Activated naive CD8-positive, alpha-beta T cell treated with anti-CD3 and anti-CD28 coated beads, Interleukin-2, amount 10 ng/mL, durations not matched to agents 7 days and 5 days (primary cell): ENCODE results near the gene PRRX1. TPM values are rescaled to one million over a fixed set of nuclear protein-coding genes. Genes with fewer than 3 reads are reported as not detected.

ENCODE experiments used
- ATAC-seq: fragments of 150-1000 bp; cut with Tn5 transposase; one replicate; pipeline ENCODE4 v1.10.0; 2021; ENCODE audit warnings: low read depth, moderate library complexity
- POLR2A ChIA-PET: fragments of 350-600 bp; sonication (Branson Sonifier 250); formaldehyde crosslinking; loops from one replicate; lab custom pipeline; 2021; ENCODE audit warnings: antibody characterized with exemption; lab: Charles Lee
- DNase-seq: peaks from one replicate; pipeline ENCODE4 v3.0.0; 2021
- H3K27ac Mint-ChIP-seq: one replicate; pipeline ENCODE4 v1.8.0; 2022; ENCODE audit warnings: mild to moderate bottlenecking, mixed read lengths
- H3K27me3 Mint-ChIP-seq: one replicate; pipeline ENCODE4 v1.8.0; 2022; ENCODE audit warnings: mild to moderate bottlenecking, moderate library complexity, mixed read lengths
- H3K36me3 Mint-ChIP-seq: one replicate; pipeline ENCODE4 v1.8.0; 2021; ENCODE audit warnings: mild to moderate bottlenecking, mixed read lengths
- H3K4me1 Mint-ChIP-seq: one replicate; pipeline ENCODE4 v1.8.0; 2021; ENCODE audit warnings: mixed read lengths
- H3K4me3 Mint-ChIP-seq: one replicate; pipeline ENCODE4 v1.8.0; 2022; ENCODE audit warnings: mild to moderate bottlenecking, moderate library complexity, mixed read lengths
- H3K9me3 Mint-ChIP-seq: one replicate; pipeline ENCODE4 v1.8.0; 2021; ENCODE audit warnings: mixed read lengths
- total RNA-seq, 2 experiments: library from RNA; stranded (reverse); gene quantifications; one replicate each; pipeline ENCODE4 v1.2.3, GENCODE V29; 2021

PRRX1 gene
- total RNA-seq, 2 experiments from 2014 or later: not detected

- Mint-ChIP-seq H3K4me3 (no peak overlapping the region), H3K27ac (no peak overlapping the region), H3K4me1 (no peaks in the 10 kb centered on the region), H3K9me3 (no peaks in the 10 kb centered on the region), H3K27me3 (peaks cover 12% of the 10 kb centered on the region), H3K36me3 (no peaks in the 10 kb centered on the region)
- POLR2A ChIA-PET: no interaction called here
- DNase-seq: no peak
- ATAC-seq: no peak
Observed at GRCh38 chr1:170686291-170686690, 22.4 kb downstream of the PRRX1 start.

GRCh38 chr1:170687621-170688020, 23.7 kb downstream of the PRRX1 start:
- H3K4me1 Mint-ChIP-seq: no peaks in the 10 kb centered on the region
- H3K9me3 Mint-ChIP-seq: no peaks in the 10 kb centered on the region
- DNase-seq (no peak), ATAC-seq (no peak)
- H3K36me3 Mint-ChIP-seq: no peaks in the 10 kb centered on the region
- H3K27me3 Mint-ChIP-seq: peaks cover 14% of the 10 kb centered on the region
- H3K4me3 Mint-ChIP-seq: no peak overlapping the region
- POLR2A ChIA-PET: no interaction called here
- H3K27ac Mint-ChIP-seq: no peak overlapping the region

GRCh38 chr1:170691258-170691657, 27.3 kb downstream of the PRRX1 start:
- DNase-seq (no peak), ATAC-seq (no peak)
- Mint-ChIP-seq H3K9me3 (no peaks in the 10 kb centered on the region), H3K27me3 (peaks cover 8% of the 10 kb centered on the region), H3K4me1 (no peaks in the 10 kb centered on the region), H3K36me3 (no peaks in the 10 kb centered on the region), H3K27ac (no peak overlapping the region), H3K4me3 (no peak overlapping the region)
- POLR2A ChIA-PET: no interaction called here

GRCh38 chr1:170692866-170693575, 29.1 kb downstream of the PRRX1 start:
- H3K27me3 Mint-ChIP-seq: peaks cover 8% of the 10 kb centered on the region
- ATAC-seq: no peak

GRCh38 chr1:170694172-170694926, 30.4 kb downstream of the PRRX1 start:
- DNase-seq (no peak), ATAC-seq (no peak)
- POLR2A ChIA-PET: no interaction called here
- Mint-ChIP-seq H3K36me3 (no peaks in the 10 kb centered on the region), H3K4me3 (no peak overlapping the region), H3K27ac (no peak overlapping the region), H3K27me3 (peaks cover 8% of the 10 kb centered on the region), H3K9me3 (no peaks in the 10 kb centered on the region), H3K4me1 (no peaks in the 10 kb centered on the region)

More at GRCh38 chr1:170692866-170693575, 29.1 kb downstream of the PRRX1 start:
- POLR2A ChIA-PET: no interaction called here
- DNase-seq: no peak
- no peaks in the 10 kb centered on the region for H3K9me3 Mint-ChIP-seq
- H3K36me3 Mint-ChIP-seq: no peaks in the 10 kb centered on the region
- no peak overlapping the region for H3K4me3 Mint-ChIP-seq
- H3K4me1 Mint-ChIP-seq: no peaks in the 10 kb centered on the region
- H3K27ac Mint-ChIP-seq: no peak overlapping the region

GRCh38 chr1:170695955-170696590, 32.1 kb downstream of the PRRX1 start:
- no peak overlapping the region for H3K27ac Mint-ChIP-seq
- DNase-seq (no peak), ATAC-seq (no peak)
- no peaks in the 10 kb centered on the region for H3K9me3 Mint-ChIP-seq
- H3K4me3 Mint-ChIP-seq: no peak overlapping the region
- H3K4me1 Mint-ChIP-seq: no peaks in the 10 kb centered on the region
- H3K36me3 Mint-ChIP-seq: no peaks in the 10 kb centered on the region
- POLR2A ChIA-PET: no interaction called here
- peaks cover 10% of the 10 kb centered on the region for H3K27me3 Mint-ChIP-seq

- H3K9me3 Mint-ChIP-seq: no peaks in the 10 kb centered on the region
- POLR2A ChIA-PET: no interaction called here
- ATAC-seq: no peak
Observed at GRCh38 chr1:170696591-170697290, 32.8 kb downstream of the PRRX1 start.

GRCh38 chr1:170697316-170697715, 33.4 kb downstream of the PRRX1 start:
- POLR2A ChIA-PET: no interaction called here

More at GRCh38 chr1:170696591-170697290, 32.8 kb downstream of the PRRX1 start:
- Mint-ChIP-seq H3K4me3 (no peak overlapping the region), H3K36me3 (no peaks in the 10 kb centered on the region), H3K4me1 (no peaks in the 10 kb centered on the region), H3K27me3 (peaks cover 8% of the 10 kb centered on the region), H3K27ac (no peak overlapping the region)
- no peak for DNase-seq

GRCh38 chr1:170698301-170699275, 34.7 kb downstream of the PRRX1 start:
- H3K4me3 Mint-ChIP-seq: no peak overlapping the region
- POLR2A ChIA-PET: no interaction called here
- no peaks in the 10 kb centered on the region for H3K9me3 Mint-ChIP-seq
- no peak overlapping the region for H3K27ac Mint-ChIP-seq
- no peaks in the 10 kb centered on the region for H3K36me3 Mint-ChIP-seq
- H3K4me1 Mint-ChIP-seq: no peaks in the 10 kb centered on the region
- ATAC-seq (no peak), DNase-seq (no peak)
- peaks cover 5% of the 10 kb centered on the region for H3K27me3 Mint-ChIP-seq

More at GRCh38 chr1:170697316-170697715, 33.4 kb downstream of the PRRX1 start:
- H3K36me3 Mint-ChIP-seq: no peaks in the 10 kb centered on the region
- H3K9me3 Mint-ChIP-seq: no peaks in the 10 kb centered on the region
- DNase-seq: no peak
- H3K4me1 Mint-ChIP-seq: no peaks in the 10 kb centered on the region
- no peak overlapping the region for H3K4me3 Mint-ChIP-seq
- no peak for ATAC-seq
- peaks cover 8% of the 10 kb centered on the region for H3K27me3 Mint-ChIP-seq
- no peak overlapping the region for H3K27ac Mint-ChIP-seq

- peaks cover 5% of the 10 kb centered on the region for H3K27me3 Mint-ChIP-seq
- H3K9me3 Mint-ChIP-seq: no peaks in the 10 kb centered on the region
- ATAC-seq (no peak), DNase-seq (no peak)
- H3K36me3 Mint-ChIP-seq: no peaks in the 10 kb centered on the region
- POLR2A ChIA-PET: no interaction called here
- H3K27ac Mint-ChIP-seq: no peak overlapping the region
- H3K4me1 Mint-ChIP-seq: no peaks in the 10 kb centered on the region
- no peak overlapping the region for H3K4me3 Mint-ChIP-seq
Observed at GRCh38 chr1:170699696-170700095, 35.8 kb downstream of the PRRX1 start.

- DNase-seq (no peak), ATAC-seq (no peak)
- no peak overlapping the region for H3K4me3 Mint-ChIP-seq
- H3K36me3 Mint-ChIP-seq: no peaks in the 10 kb centered on the region
- no peak overlapping the region for H3K27ac Mint-ChIP-seq
- H3K4me1 Mint-ChIP-seq: no peaks in the 10 kb centered on the region
- peaks cover 6% of the 10 kb centered on the region for H3K27me3 Mint-ChIP-seq
- no peaks in the 10 kb centered on the region for H3K9me3 Mint-ChIP-seq
- POLR2A ChIA-PET: no interaction called here
Observed at GRCh38 chr1:170700842-170701615, 37.1 kb downstream of the PRRX1 start.

- POLR2A ChIA-PET: no interaction called here
- no peaks in the 10 kb centered on the region for H3K4me1 Mint-ChIP-seq
Observed at GRCh38 chr1:170701962-170702361, 38.0 kb downstream of the PRRX1 start.

More at GRCh38 chr1:170701962-170702361, 38.0 kb downstream of the PRRX1 start:
- Mint-ChIP-seq H3K27ac (no peak overlapping the region), H3K4me3 (no peak overlapping the region), H3K9me3 (no peaks in the 10 kb centered on the region), H3K36me3 (no peaks in the 10 kb centered on the region), H3K27me3 (peaks cover 6% of the 10 kb centered on the region)
- DNase-seq (no peak), ATAC-seq (no peak)
